Right ventricle myocardium inferior (tissue), 1 donor: ENCODE measurements around the gene FAM162A. TPM values are rescaled to one million over a fixed set of nuclear protein-coding genes. Genes with fewer than 3 reads are reported as not detected.
"Not testable (repeated sequence)": the region's sequence is repeated elsewhere in the genome, so short reads cannot be mapped to it uniquely, and the experiment has no call there.

Source experiments
- ATAC-seq: fragments of 200-7000 bp; cut with Tn5 transposase; one replicate; pipeline ENCODE4 v1.9.1; 2020; ENCODE audit warnings: mild to moderate bottlenecking, moderate library complexity
- DNase-seq: peaks from one replicate; pipeline ENCODE4 v3.0.0; 2021; ENCODE audit errors: missing footprints
- intact Hi-C: fragments of 100-400 bp; cut with DNase I; formaldehyde crosslinking; loops from one replicate; pipeline ENCODE4 v1.11.0; 2022
- total RNA-seq: library from RNA; stranded (reverse); fragmentation: NEBNext Ultra II Directional; extraction: Animal tissue kit (Norgen Biotek cat#: 25700); gene quantifications from one replicate; pipeline ENCODE4 v1.2.1, GENCODE V29; 2021
- donor health status: DM: no; HTN: yes; CAD: no; lungs with severe emphysema.

Gene FAM162A
- total RNA-seq, 1 donor from 2014 or later: 141 TPM

DNA sequence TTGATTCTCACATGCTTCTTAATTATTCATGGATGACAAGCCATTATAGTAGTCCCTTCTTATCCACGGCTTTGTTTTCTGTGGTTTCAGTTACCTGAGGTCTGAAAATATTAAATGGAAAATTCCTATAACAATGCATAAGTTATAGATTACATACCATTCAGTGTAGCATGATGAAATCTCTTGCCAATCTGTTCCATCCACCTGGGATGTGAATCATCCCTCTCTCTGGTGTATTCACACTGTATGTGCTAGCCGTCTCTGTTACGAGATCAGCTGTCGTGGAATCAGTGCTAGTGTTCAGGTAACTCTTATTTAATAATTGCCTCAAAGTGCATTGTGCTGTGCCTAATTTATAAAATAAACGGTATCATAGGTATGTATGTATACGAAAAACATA lies 26.7 kb downstream of the FAM162A start:
- ATAC-seq: no peak

GRCh38 chr3:122414391-122414790 lies 30.4 kb downstream of the FAM162A start:
- ATAC-seq (no peak), DNase-seq (no peak)
- intact Hi-C loops: no loop called here

More for the DNA sequence above, 26.7 kb downstream of the FAM162A start:
- DNase-seq: no peak
- intact Hi-C loops: no loop called here

GRCh38 chr3:122415104-122415744 lies 31.2 kb downstream of the FAM162A start:
- ATAC-seq (no peak), DNase-seq (no peak)
- intact Hi-C loops: no loop called here

- DNase-seq: peak; percentile 96
- ATAC-seq: peak; percentile 97
- intact Hi-C loops: no loop called here
Measured at GRCh38 chr3:122415762-122416654, 32.0 kb downstream of the FAM162A start, which contains the start of gene WDR5B. Gene WDR5B, minus strand, starts transcription at chr3:122416062. Its CDS starts 534 bp downstream, at chr3:122415528.

GRCh38 chr3:122416966-122417365 lies 33.0 kb downstream of the FAM162A start:
- ATAC-seq: no peak
- DNase-seq: no peak
- intact Hi-C loops: no loop called here

GRCh38 chr3:122421101-122421500 lies 37.1 kb downstream of the FAM162A start:
- intact Hi-C loops: no loop called here
- ATAC-seq: no peak
- DNase-seq: no peak

- no peak for ATAC-seq
- DNase-seq: no peak
- intact Hi-C loops: no loop called here
Measured at GRCh38 chr3:122421836-122422235, 37.9 kb downstream of the FAM162A start.

GRCh38 chr3:122427857-122428471 lies 44.0 kb downstream of the FAM162A start:
- ATAC-seq (no peak), DNase-seq (no peak)
- intact Hi-C loops: no loop called here

DNA sequence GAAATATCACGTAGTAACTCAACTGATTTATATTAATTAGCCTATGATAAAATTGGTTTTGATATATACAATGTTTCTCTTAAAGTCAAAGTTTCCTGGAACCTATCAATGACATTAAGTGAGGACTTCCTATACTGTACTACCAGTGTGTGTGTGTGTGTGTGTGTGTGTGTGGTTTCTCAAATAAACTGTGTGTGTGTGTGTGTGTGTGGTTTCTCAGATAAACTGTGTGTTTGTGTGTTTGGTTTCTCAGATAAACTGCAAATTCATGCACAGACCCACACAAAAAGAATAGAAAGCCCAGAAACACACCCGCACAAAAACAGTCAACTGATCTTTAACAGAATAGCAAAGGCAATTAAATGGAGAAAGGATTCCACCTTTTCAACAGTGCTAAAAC lies 46.4 kb downstream of the FAM162A start:
- ATAC-seq: no peak
- intact Hi-C loops: no loop called here

DNA sequence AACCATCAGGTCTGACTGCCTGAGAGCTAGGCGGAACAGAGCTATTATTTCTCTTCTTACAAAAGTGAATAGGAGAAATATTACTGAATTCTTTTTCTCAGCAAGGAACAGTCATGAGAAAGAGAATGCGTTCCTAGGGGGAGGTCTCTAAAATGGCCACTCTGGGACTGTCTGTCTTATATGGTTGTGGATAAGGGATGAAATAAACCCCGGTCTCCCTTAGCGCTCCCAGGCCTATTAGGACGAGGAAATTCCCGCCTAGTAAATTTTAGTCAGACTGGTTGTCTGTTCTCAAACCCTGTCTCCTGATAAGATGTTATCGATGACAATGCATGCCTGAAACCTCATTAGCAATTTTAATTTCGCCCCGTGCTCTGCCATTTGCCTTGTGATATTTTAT lies 52.0 kb downstream of the FAM162A start:
- no peak for ATAC-seq
- no peak for DNase-seq
- intact Hi-C loops: no loop called here

More for the DNA sequence above, 46.4 kb downstream of the FAM162A start:
- DNase-seq: no peak

DNA sequence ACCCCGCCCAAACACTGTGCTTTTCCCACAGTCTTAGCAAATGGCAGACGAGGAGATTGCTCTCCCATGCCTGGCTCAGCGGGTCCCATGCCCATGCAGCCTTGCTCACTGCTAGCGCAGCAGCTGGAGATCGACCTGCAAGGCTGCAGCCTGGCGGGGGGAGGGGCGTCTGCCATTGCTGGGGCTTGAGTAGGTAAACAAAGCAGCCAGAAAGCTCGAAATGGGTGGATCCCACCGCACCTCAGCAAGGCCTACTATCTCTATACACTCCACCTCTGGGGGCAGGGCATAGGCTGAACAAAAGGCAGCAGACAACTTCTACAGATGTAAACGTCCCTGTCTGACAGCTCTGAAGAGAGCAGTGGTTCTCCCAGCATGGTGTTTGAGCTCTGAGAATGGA lies 59.1 kb downstream of the FAM162A start:
- DNase-seq (no peak), ATAC-seq (no peak)
- intact Hi-C loops: no loop called here

GRCh38 chr3:122443762-122444490 lies 59.9 kb downstream of the FAM162A start:
- intact Hi-C loops, DNase-seq, ATAC-seq: not testable (repeated sequence)

- DNase-seq, ATAC-seq, intact Hi-C loops: not testable (repeated sequence)
Measured at GRCh38 chr3:122444491-122444887, 60.5 kb downstream of the FAM162A start.

DNA sequence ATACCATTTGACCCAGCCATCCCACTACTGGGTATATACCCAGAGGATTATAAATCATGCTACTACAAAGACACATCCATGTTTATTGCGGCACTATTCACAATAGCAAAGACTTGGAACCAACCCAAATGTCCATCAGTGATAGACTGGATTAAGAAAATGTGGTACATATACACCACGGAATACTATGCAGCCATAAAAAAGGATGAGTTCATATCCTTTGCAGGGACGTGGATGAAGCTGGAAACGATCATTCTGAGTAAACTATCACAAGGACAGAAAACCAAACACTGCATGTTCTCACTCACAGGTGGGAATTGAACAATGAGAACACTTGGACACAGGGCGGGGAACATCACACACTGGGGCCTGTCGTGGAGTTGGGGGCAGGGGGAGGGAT lies 64.2 kb downstream of the FAM162A start:
- DNase-seq, intact Hi-C loops, ATAC-seq: not testable (repeated sequence)

GRCh38 chr3:122451371-122451770 lies 67.4 kb downstream of the FAM162A start:
- intact Hi-C loops: no loop called here
- DNase-seq (no peak), ATAC-seq (no peak)

DNA sequence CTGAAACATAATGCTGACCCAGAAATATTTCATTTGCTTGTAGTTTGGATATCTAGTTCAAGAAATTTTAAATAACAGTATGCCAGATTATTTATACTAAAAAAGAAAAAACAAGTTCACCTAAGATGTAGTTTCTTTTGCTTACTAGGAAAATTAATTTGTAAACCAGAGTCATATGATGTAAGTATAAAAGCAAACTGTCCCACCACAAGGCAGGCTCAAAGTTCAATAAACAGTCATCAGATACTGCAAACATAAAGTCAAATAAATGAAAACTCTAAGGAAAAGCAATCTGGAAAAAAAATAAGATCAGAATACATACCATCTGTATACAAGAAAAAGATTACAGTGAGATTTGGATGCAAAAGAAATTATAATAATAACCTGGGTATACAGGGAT lies 72.1 kb downstream of the FAM162A start:
- DNase-seq: no peak
- intact Hi-C loops: loop anchor here (5.0 kb wide), 2 partner anchors 64 to 221 kb away; no protein-coding TSS in a partner anchor
- no peak for ATAC-seq

GRCh38 chr3:122457706-122458105 lies 73.7 kb downstream of the FAM162A start:
- intact Hi-C loops: loop anchor here (5.0 kb wide), 2 partner anchors 65 to 220 kb away; no protein-coding TSS in a partner anchor
- no peak for ATAC-seq
- DNase-seq: no peak

GRCh38 chr3:122458992-122459391 lies 75.0 kb downstream of the FAM162A start:
- intact Hi-C loops: loop anchor here (5.0 kb wide), 2 partner anchors 67 to 218 kb away; no protein-coding TSS in a partner anchor
- no peak for ATAC-seq
- DNase-seq: no peak

DNA sequence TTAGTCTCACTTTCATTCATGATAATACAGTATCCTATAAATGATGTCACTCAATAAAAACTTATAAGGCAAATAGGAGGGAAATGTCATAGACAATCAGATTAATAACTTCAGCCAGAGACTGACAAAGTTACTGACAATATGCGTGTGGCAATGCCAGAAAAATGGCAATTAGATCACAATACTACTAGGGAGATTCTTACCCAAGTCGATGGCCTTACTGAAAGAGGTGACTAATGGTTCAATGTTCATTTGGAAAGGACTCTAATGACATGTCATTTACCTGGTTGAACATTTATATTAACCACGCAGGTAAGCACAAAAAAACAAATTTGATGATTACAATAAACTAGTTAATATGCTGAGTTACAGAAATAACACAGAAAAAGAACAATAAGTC lies 77.8 kb downstream of the FAM162A start:
- ATAC-seq (no peak), DNase-seq (no peak)
- intact Hi-C loops: loop anchor here (5.0 kb wide), 1 partner anchor 50 kb away; the partner anchor contains the start of gene KPNA1
